NCI-H460 (cell line): ENCODE measurements around the gene MN1. TPM values are rescaled to one million over a fixed set of nuclear protein-coding genes. Genes with fewer than 3 reads are reported as not detected.

Experiments
- DNase-seq: peaks from one replicate; pipeline ENCODE4 v3.0.0-alpha.2; 2016; ENCODE audit warnings: low read depth; ENCODE audit errors: extremely low read depth
- total RNA-seq: library from RNA; depleted of rRNA; stranded (reverse); fragments of >200 nt; shearing (Covaris generic); gene quantifications from 2 replicates; pipeline ENCODE4 v1.2.3, GENCODE V29; 2014

Gene MN1
- total RNA-seq, 1 experiment from 2014 or later: 10.5 TPM

- no peak for DNase-seq
Measured at GRCh38 chr22:27786291-27786932, 15.1 kb downstream of the MN1 start.

GRCh38 chr22:27785831-27786230, 15.7 kb downstream of the MN1 start:
- no peak for DNase-seq

GRCh38 chr22:27784120-27784475, 17.5 kb downstream of the MN1 start:
- no peak for DNase-seq

- no peak for DNase-seq
Measured at GRCh38 chr22:27783436-27784119, 18.0 kb downstream of the MN1 start.

DNA sequence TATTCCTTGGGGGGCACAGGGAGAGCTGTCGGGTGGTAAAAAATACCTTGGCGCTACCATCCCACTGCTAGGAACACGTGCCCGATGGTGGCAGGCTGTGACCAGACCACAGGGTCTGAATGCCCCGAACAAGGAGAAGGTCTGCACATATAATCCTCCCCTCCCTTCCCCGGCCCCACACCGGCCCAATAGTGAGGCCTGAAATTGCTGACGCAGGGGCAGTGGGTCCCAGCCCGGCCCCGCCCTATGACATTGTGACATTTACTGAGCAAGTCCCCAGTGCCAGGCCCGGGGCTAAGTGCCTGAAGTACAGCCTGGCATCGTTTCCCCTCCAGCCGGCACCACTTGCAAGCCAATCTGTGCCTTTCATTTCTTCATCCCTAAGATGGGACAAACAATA, 19.5 kb downstream of the MN1 start:
- no peak for DNase-seq

DNA sequence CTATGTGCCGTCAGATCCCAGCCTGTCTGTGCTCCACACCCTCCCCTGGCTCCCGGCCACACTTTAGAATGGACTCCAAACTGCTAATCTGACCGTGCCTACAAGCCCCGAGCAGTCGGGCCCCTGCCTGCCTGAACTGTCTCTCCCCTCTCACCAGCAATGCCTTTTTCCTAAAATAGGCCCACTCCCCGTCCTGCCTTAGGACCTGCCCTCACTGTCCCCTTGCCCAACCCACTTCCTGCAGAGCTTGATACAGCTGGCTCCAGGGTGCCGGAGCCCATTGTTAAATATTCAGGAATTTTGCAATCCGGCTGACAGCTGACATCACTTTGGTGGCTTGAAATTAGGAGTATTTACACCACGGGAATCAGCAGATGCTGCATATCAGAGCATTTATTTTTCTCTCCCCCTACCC, 21.4 kb downstream of the MN1 start:
- no peak for DNase-seq

DNA sequence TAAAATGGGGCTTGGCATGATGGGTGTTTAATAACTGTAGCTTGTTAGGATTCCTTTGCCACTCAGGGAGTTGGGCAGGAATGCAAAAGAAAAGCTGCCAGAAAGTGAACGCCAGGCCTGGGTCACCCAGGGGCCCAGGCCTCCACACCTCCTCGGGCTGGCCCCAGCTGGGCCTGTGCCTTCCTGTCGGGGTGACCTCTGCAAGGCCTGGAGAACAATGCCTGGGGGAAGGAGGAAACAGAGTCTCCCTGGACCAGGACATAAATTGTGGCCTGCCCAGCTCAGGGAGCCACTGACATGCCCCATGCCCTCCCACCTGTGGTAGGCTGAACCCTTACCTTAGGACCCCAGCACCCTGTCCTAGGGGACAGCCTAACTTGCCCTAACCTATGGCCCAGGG, 21.9 kb downstream of the MN1 start:
- no peak for DNase-seq

DNA sequence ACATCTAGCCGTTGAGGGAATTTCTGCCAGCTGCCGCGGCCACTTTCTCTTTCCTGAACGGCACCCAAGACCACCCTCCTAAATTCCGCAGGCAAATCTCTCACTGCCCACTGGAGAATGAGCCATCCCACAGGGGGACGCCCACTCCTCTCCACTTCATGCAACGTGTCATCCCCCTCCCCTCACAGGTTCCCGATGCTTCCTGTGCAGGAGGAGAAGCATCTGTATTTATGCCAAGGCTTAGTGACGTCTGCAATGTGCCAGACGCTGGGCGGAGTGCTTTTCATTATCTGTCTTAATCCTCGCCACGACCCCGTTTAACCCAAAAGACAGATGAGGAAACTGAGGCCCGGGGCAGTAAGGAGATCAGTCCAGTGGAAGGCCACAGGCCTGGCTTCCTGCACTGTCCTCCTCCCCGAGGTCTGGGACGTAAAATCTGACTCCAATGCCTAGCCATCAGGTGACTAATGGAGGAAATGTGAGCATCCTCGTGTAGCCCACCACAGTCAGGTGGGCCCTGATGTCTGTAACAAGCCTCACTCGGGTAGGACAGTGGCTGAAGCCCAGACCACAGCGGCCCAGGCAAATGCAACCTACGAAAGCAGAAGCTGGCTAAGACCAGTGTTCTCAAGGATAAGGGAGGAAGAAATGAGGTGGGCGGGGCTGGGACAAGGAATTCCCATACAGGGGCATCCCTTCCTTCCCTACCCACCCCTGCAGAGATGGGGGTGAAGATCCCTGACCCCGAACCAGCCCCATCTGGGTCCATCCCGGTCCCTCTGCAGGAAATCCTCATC, 23.1 kb downstream of the MN1 start:
- DNase-seq: no peak

DNA sequence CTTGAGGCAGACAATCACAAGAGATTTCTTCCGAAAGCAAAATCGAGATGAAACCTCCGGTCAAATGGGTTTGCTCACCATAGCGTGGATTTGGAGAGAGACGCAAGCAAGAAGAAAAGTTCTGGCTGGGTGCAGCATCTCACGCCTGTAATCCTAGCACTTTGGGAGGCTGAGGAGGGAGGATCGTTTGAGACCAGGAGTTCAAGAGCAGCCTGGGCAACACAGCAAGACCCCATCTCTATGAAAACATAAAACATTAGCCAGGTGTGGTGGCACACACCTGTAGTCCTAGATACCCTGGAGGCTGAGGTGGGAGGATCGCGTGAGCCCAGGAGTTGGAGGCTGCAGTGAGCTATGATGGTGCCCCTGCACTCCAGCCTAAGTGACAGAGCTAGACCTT, 24.4 kb downstream of the MN1 start:
- DNase-seq: no peak

- DNase-seq: no peak
Measured at GRCh38 chr22:27776650-27776958, 25.0 kb downstream of the MN1 start.

DNA sequence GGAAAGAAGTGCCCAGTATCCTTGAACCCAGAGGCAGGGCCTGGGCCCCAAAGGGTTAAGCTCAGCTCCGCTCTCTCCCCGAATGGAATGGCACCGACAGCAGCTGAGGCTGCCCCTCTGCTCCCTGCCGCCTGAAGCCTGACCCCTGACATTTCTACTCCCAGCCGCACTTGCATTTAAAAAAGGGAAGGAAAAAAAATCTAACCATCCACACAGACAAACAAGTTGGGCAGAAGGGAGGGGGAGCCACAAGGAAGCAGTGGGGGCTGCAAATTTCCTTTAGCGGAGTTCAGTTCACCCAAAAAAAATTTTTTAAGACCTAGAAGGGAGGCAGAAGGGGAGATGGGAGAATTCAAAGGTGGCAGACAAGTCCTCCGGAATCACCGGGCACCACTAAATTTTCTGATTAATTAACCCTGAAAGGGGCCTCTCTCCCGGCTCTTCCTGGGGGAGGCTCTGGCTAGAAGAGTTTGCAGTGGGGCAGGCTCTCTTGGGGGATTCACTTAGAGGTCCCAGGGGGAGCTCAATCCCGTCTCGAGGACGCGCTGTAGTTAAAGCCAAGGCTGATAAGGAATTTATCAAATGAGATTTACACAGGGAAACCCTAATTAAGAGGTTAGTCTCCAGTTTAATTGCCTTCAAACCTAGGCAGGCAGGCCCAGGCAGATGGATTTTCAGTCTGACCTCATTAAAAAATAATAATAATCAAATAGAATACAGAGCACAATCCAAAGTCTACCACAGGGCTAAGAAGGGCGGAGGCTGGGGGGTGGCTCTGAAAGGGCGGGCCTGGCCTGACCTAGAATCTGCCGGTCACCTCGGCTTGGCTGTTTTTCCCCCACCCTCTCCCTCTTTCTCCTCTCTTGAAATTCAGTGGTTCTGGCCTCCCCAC, 25.6 kb downstream of the MN1 start:
- DNase-seq: no peak

DNA sequence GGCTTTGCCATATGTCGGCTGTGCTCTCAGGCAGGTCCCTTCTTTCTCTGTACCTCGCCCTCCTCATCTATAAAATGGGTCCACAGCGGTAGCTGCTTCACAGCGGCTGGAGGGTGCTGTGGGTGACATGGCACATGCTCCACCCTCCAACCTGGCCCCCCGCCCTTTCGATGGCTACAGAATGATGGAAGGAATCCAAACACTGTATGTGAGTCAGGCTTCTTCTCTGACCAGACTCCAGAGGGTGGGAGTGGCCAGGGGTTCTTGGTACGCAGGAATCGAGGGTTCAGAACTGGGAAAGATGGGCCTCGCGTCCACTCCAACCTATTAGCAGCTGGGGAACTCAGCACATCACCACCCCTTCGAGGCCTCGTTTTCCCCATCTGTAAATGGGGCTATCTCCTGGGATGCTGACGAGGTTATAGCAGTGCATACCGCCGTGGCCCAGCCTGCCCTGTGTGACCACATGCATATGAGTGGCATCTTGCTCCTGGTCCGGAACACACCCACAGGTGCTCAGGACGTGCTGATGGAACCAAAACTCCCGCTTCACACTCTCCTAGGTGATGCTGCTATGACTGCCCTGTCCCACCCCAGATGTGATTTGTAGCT, 26.4 kb downstream of the MN1 start:
- DNase-seq: no peak

DNA sequence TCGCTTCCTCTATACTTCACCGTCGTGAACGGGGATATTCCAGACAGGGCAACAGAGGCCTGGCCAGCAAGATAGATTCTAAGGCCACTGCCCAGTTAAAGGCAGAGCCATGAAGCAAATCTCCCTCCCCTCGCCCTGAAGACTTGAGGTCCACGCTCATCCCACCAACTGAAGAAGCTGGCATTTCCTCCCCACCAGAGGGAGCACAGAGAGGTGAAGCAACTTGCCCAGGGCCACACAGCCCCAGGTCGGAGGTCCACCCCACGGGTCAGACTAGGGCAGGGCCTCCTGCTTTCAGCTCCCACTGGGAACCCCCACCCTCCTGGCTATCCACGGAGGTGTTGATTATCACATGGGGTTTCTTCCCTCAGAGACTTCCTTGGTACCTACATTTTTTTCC, 27.4 kb downstream of the MN1 start:
- no peak for DNase-seq

DNA sequence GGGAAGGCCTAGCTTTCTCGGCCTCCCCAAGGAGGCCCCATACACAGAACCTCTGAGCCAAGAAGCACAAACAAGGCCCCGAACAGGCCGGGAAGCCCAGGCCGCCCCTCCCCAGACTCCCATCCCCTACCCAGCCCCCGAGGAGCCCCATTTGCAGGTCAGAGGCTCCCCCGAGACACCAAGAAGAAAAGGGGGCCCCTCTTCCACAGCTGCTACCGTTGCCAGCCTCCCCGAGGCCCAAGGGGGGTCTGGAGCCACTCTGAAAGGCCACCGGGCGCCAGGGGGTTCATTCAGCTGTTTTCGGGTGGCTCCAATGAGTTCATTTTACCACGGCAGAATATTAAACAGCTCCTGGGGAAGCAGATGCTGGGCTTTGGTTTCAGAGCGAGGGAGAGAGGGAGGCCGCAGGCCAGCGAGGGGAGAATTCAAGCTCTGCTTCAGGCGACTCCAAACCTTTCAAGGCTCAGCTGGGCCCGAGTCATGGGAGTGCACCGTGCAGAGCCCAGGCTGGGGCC, 28.5 kb downstream of the MN1 start:
- DNase-seq: no peak

DNA sequence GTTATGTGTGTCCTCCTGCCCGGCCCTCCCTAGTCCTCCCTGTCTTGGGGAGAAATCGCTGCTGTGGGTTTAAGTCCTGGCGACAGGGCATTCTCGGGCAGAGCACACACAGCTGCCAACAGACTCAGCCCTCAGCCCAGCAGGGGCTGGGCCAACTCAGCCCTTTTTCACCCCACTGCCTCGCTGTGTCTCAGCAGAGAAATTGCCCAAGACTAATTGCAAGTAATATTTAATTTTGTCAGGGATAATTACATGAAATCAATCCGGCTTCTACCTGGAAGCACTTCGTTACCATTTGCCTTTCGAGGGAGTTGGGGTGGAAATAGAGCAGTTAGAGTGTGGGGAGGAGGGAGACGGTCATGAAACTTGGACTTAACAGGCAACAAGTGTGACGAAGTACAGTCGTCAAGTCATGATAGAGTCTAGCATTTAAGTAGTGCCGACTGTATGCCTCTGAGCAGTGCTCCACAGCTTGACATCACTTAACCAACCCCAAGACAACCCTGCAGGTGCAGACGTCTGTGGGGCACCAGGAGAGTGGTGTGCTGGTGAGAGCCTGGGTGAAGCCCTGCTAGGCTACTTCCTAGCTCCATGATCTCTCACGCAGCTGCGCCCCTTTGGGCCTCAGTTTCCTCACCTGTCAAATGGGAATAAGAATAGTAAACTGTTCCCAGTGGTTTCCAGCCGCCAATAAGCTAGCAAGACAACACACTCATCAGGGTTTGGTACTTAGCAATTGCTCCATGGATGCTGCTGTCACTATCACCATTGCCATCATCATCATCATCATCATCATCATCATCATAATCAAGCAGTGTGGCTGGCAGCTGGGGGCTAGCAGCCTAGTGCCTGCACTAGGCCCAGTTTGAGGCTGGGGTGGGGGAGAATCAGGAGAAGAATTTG, 29.2 kb downstream of the MN1 start:
- DNase-seq: no peak

- DNase-seq: no peak
Measured at GRCh38 chr22:27771637-27772036, 29.9 kb downstream of the MN1 start.

GRCh38 chr22:27769012-27769411, 32.5 kb downstream of the MN1 start:
- no peak for DNase-seq

DNA sequence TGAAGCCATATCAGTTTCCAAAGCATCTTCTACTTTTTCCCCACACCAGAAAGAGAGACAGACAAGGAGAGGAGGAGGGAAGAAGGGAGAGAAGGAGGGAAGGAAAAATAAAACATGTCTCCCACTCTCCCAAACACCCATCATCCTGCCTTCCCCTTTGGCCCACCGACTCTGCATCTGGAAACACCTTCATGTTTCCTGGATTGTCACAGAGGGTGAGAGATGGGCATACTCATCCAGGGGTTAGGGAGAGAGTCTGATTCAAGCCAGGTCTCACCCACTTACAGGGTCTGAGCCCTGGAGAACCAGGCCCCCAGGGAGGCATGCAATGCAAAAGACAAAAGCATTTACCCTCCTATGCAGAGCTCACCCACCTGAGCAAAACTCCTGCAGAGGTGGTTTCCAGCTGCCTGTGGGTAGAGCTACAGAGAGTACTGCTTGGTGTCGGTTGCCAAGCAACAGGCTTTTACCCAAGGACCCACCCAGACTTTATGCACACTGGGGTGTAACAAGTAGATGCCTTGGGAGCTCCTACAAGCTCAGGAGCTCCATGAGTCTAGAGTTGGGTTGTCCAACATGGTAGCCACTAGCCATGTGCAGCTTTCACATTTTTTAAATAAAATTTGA, 33.4 kb downstream of the MN1 start:
- DNase-seq: no peak

- DNase-seq: no peak
Measured at GRCh38 chr22:27766679-27767078, 34.9 kb downstream of the MN1 start.
